K562 (cell line): ENCODE results near the gene PAQR8. TPM values are rescaled to one million over a fixed set of nuclear protein-coding genes. Genes with fewer than 3 reads are reported as not detected.

Experiments used
- ATAC-seq: fragments of 200-7000 bp; cut with Tn5 transposase; 3 replicates; pipeline ENCODE4 v1.9.1; 2020; ENCODE audit warnings: moderate library complexity
- BruUV-seq: library from RNA; stranded (reverse); fragments of 400-500 nt; replicated peaks from 2 replicates; lab custom pipeline; 2021; lab: Mats Ljungman, UMichigan
- CTCF ChIA-PET: fragments of 300-600 bp; formaldehyde crosslinking; extraction: SDS; loops from one replicate; lab custom pipeline; 2021; ENCODE audit warnings: low intra/inter-chr PET ratio; lab: Yijun Ruan, JAX
- POLR2A ChIA-PET: fragments of 300-600, 350-650 bp; sonication (Branson Sonifier 250); formaldehyde crosslinking; extraction: SDS; loops from one replicate; lab custom pipeline; 2021; ENCODE audit warnings: antibody characterized with exemption, inconsistent platforms; lab: Yijun Ruan, JAX
- DNase-seq, 4 experiments: peaks; one replicate each; pipeline versions ENCODE4 v3.0.0 to v3.0.0-alpha.2; 2011 to 2018; ENCODE audit warnings: low spot score in 3 of 4, mixed read lengths in 3 of 4; ENCODE audit errors: extremely low read depth in 1 of 4
- FAIRE-seq: peaks from 2 replicates; lab custom pipeline; 2011; peaks lifted over from hg19 to GRCh38; lab: Jason Lieb, UNC
- H2AFZ ChIP-seq: 2 replicates; pipeline ENCODE4 v1.6.0; 2011; ENCODE audit warnings: low read depth, low read length, control low read depth, inconsistent platforms
- H3K27ac ChIP-seq: fragments of 200-600 bp; 3 replicates; pipeline ENCODE4 v1.8.0; 2011; ENCODE audit warnings: low read depth, mild to moderate bottlenecking, control low read depth, inconsistent platforms, low read length, moderate library complexity, mixed read lengths; ENCODE audit errors: extremely low read depth
- H3K27me3 ChIP-seq, 2 experiments: fragments of 300-600 bp in 1 of 2; 2 replicates in 1 of 2; 3 replicates in 1 of 2; pipeline versions ENCODE4 v1.6.0 to v1.8.0; 2011; ENCODE audit warnings: inconsistent platforms in 2 of 2, low read length in 2 of 2, mild to moderate bottlenecking in 1 of 2, mixed read lengths in 1 of 2, moderate library complexity in 1 of 2; ENCODE audit not compliant: control insufficient read depth in 2 of 2, insufficient read depth in 2 of 2
- H3K36me3 ChIP-seq: fragments of 300-600 bp; 3 replicates; pipeline ENCODE4 v1.8.0; 2011; ENCODE audit warnings: mild to moderate bottlenecking, low read length, inconsistent platforms; ENCODE audit not compliant: control insufficient read depth, insufficient read depth
- H3K4me1 ChIP-seq, 2 experiments: fragments of 200-600 bp in 1 of 2; replicated peaks in 1 of 2; 2 replicates in 1 of 2; 3 replicates in 1 of 2; pipeline versions ENCODE4 v1.5.1 to v1.8.0; 2011; ENCODE audit warnings: inconsistent platforms in 2 of 2, low read length in 2 of 2, mild to moderate bottlenecking in 1 of 2, mixed read lengths in 1 of 2, moderate library complexity in 1 of 2; ENCODE audit not compliant: control insufficient read depth in 2 of 2, insufficient read depth in 2 of 2
- H3K4me2 ChIP-seq: 2 replicates; pipeline ENCODE4 v1.6.1; 2011; ENCODE audit warnings: low read length, control low read depth, inconsistent platforms, mixed read lengths; ENCODE audit not compliant: insufficient read depth
- H3K4me3 ChIP-seq: fragments of 200-600 bp; sonication (generic), shearing (Covaris generic); 2 replicates; pipeline ENCODE4 v1.5.1; 2016; ENCODE audit warnings: control low read depth, inconsistent platforms
- H3K79me2 ChIP-seq: fragments of 200-600 bp; 3 replicates; pipeline ENCODE4 v1.8.0; 2011; ENCODE audit warnings: low read length, inconsistent platforms; ENCODE audit not compliant: control insufficient read depth, insufficient read depth
- H3K9ac ChIP-seq, 2 experiments: 2 replicates each; pipeline versions ENCODE4 v1.6.0 to v1.6.1; 2011; ENCODE audit warnings: low read depth in 2 of 2, low read length in 2 of 2, control low read depth in 1 of 2, inconsistent platforms in 1 of 2, mild to moderate bottlenecking in 1 of 2, mixed read lengths in 1 of 2; ENCODE audit not compliant: insufficient read depth in 1 of 2
- H3K9me1 ChIP-seq: one replicate; pipeline ENCODE4 v1.6.0; 2011; ENCODE audit warnings: inconsistent platforms, mild to moderate bottlenecking, low read length, moderate library complexity; ENCODE audit not compliant: control insufficient read depth, insufficient read depth
- H3K9me3 ChIP-seq: replicated peaks from 2 replicates; pipeline ENCODE4 v1.5.1; 2011; ENCODE audit warnings: low read depth, low read length, inconsistent platforms; ENCODE audit not compliant: control insufficient read depth, insufficient read depth
- H4K20me1 ChIP-seq: replicated peaks from 2 replicates; pipeline ENCODE4 v1.6.1; 2011; ENCODE audit warnings: low read length, inconsistent platforms, mixed read lengths; ENCODE audit not compliant: control insufficient read depth, insufficient read depth
- CEBPB ChIP-seq: fragments of 450-650 bp; IDR thresholded peaks from 2 replicates; pipeline ENCODE4 v1.6.1; 2016; ENCODE audit warnings: missing genetic modification characterization, missing compliant biosample characterization
- CLOCK ChIP-seq: fragments of 250-450 bp; sonication (Bioruptor Pico); IDR thresholded peaks from 2 replicates; pipeline ENCODE4 v1.4.0; 2020; ENCODE audit warnings: mild to moderate bottlenecking, moderate library complexity, borderline replicate concordance
- ELF4 ChIP-seq: fragments of 450-650 bp; formaldehyde crosslinking; IDR thresholded peaks from 2 replicates; pipeline ENCODE4 v1.4.0; 2022; ENCODE audit warnings: missing genetic modification characterization
- HMBOX1 ChIP-seq: sonication (generic); IDR thresholded peaks from 2 replicates; pipeline ENCODE4 v1.6.1; 2016
- WGBS: fragments of 100-300 bp; shearing (Covaris generic); methylation state at CpG from one replicate; pipeline ENCODE4 v1.1.6; 2016; ENCODE audit warnings: low coverage, mixed read lengths; ENCODE audit not compliant: insufficient coverage; ENCODE audit errors: missing lambda C conversion rate; 5-methylcytosine and 5-hydroxymethylcytosine counted together
- in situ Hi-C: fragments of 300-500 bp; cut with MboI; formaldehyde crosslinking; loops from 4 replicates; pipeline ENCODE4 v1.15.0; 2018; ENCODE audit warnings: inconsistent platforms, mixed read lengths
- intact Hi-C: fragments of 100-400 bp; cut with micrococcal nuclease; formaldehyde crosslinking; loops from 2 replicates; pipeline ENCODE4 v1.14.2; 2022
- polyA plus RNA-seq, 8 experiments: library from polyadenylated mRNA; depleted of rRNA in 4 of 8; stranded (reverse) in 5 of 8; unstranded in 3 of 8; fragments of >200 nt; fragmentation: Nextera tagmentation in 2 of 8; fragmentation: Illumina TruSeq in 1 of 8; extraction: Ambion mirVana in 2 of 8; extraction: Trizol in 1 of 8; gene quantifications; 2 replicates each; pipeline versions ENCODE4 v1.2.1 to v1.2.3, GENCODE V29; 2011 to 2014; ENCODE audit warnings: inconsistent platforms in 1 of 8, missing spikeins in 1 of 8
- total RNA-seq, 7 experiments: library from RNA; depleted of rRNA in 6 of 7; stranded (reverse); fragments of >200 nt in 6 of 7; fragmentation: Illumina TruSeq in 2 of 7; extraction: Trizol in 2 of 7; gene quantifications; 2 replicates each; pipeline versions ENCODE4 v1.2.1 to v1.2.3, GENCODE V29; 2011 to 2021; ENCODE audit warnings: low replicate concordance in 1 of 7

Gene PAQR8
- total and polyA plus RNA-seq, 9 of the 15 experiments (the other 6 are each of a cell fraction or from before 2014, with no cell fraction given): 1.4 to 10.2 (median 3.5) TPM

GRCh38 chr6:52381249-52381648, 19.3 kb downstream of the PAQR8 start (continued):
- TF ChIP-seq HMBOX1 (no peak), ELF4 (CRISPR knock-in tag) (no peak)

DNA sequence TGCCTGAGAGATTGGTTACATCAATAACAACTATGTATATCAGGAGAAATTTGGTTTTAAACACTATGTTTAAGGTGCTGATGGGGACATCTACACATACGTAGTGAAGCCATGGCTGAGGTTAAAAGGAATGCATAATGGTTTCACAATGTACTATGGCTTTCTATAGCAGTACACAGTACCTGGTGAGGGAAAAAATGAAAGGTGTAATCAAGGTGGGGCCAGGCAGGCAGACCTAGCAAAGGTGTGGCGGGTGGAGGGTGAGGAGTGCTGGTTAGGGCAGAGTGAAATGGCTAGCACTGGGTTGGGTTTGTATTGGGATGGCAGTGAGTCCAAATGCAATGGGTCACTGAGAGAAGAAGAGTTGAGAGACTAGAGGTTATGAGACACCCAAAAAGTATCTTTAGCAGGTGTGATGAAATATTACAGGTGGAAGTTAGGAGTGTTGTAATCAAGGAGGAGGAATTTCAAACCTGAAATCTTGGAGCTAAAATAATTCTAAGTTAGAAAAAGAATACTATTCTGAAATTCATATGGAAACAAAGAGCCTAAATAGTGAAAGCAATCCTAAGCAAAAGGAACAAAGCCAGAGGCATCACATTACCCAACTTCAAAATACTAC, 22.3 kb downstream of the PAQR8 start:
- no peak overlapping the region for H3K9ac ChIP-seq
- FAIRE-seq (no peak), ATAC-seq (no peak), DNase-seq (no peak)
- H3K4me3 ChIP-seq: no peak overlapping the region
- in situ Hi-C loops (no loop called here), intact Hi-C loops (no loop called here)
- no peaks in the 10 kb centered on the region for H3K36me3 ChIP-seq
- 69% methylated on average over 2 of the region's 2 CpGs for WGBS
- H3K27me3 ChIP-seq: no peaks in the 10 kb centered on the region
- no peaks in the 10 kb centered on the region for H3K79me2 ChIP-seq
- CTCF ChIA-PET: no interaction called here
- no peak overlapping the region for H3K4me2 ChIP-seq
- H3K9me3 ChIP-seq: 0 out of 2 replicates have a peak, but pooled peaks cover 2% of the 10 kb centered on the region
- no peak overlapping the region for H2AFZ ChIP-seq
- H4K20me1 ChIP-seq: no peaks in the 10 kb centered on the region
- peaks cover 0 to 6% of the 10 kb centered on the region in 2 experiments; a peak in 2 of 5 replicates for H3K4me1 ChIP-seq
- no peak overlapping the region for H3K27ac ChIP-seq
- no TSS peak for BruUV-seq
- H3K9me1 ChIP-seq: no peaks in the 10 kb centered on the region
- TF ChIP-seq CLOCK (CRISPR knock-in tag): no peak
- TF ChIP-seq CEBPB: peak; percentile 27; the same call in 1 of the 2 replicates
- POLR2A ChIA-PET: no interaction called here
